Thoracic aorta (tissue), 2 donors: ENCODE results near the gene SDCBP2. TPM values are rescaled to one million over a fixed set of nuclear protein-coding genes. Genes with fewer than 3 reads are reported as not detected.

Source experiments
- ATAC-seq: fragments of 150-250 bp; one replicate; pipeline ENCODE4 v1.8.0; 2017; ENCODE audit warnings: low read depth; ENCODE audit not compliant: insufficient number of reproducible peaks, low FRiP score
- DNase-seq: peaks from one replicate; pipeline ENCODE4 v3.0.0-alpha.2; 2020; ENCODE audit warnings: low spot score
- H3K27ac ChIP-seq, 2 donors: fragments of 200-600 bp; sonication (generic); 1 replicate in 1 of 2; 2 replicates in 1 of 2; pipeline ENCODE4 v1.5.1; 2016; ENCODE audit warnings: mild to moderate bottlenecking in 2 of 2, moderate library complexity in 2 of 2
- H3K27me3 ChIP-seq: fragments of 200-600 bp; sonication (generic); replicated peaks from 2 replicates; pipeline ENCODE4 v1.6.0; 2016; ENCODE audit warnings: mild to moderate bottlenecking; ENCODE audit not compliant: insufficient read depth
- H3K36me3 ChIP-seq: fragments of 200-600 bp; sonication (generic); one replicate; pipeline ENCODE4 v1.5.1; 2016
- H3K4me1 ChIP-seq, 2 donors: fragments of 200-600 bp; sonication (generic); 1 replicate in 1 of 2; 2 replicates in 1 of 2; pipeline versions ENCODE4 v1.5.1 to v1.6.0; 2016; ENCODE audit warnings: low read depth in 2 of 2, mild to moderate bottlenecking in 1 of 2; ENCODE audit not compliant: control insufficient read depth in 1 of 2
- H3K4me3 ChIP-seq: fragments of 200-600 bp; sonication (generic); 2 replicates; pipeline ENCODE4 v1.5.1; 2016; ENCODE audit warnings: mild to moderate bottlenecking
- H3K9me3 ChIP-seq: fragments of 200-600 bp; sonication (generic); 2 replicates; pipeline ENCODE4 v1.5.1; 2016
- CTCF ChIP-seq: fragments of 200-600 bp; sonication (generic); IDR thresholded peaks from one replicate; pipeline ENCODE4 v1.5.1; 2019; ENCODE audit warnings: antibody characterized with exemption
- total RNA-seq, 2 donors: library from RNA; depleted of rRNA; stranded (reverse); fragments of >200 nt; gene quantifications; one replicate each; pipeline versions ENCODE4 v1.1.0 to v1.2.3, GENCODE V29; 2016

The SDCBP2 gene
- total RNA-seq, 2 donors from 2014 or later = 4.1 to 10.2 TPM

- Histone ChIP-seq H3K9me3 (no peaks in the 10 kb centered on the region), H3K4me3 (no peak overlapping the region), H3K27ac (no peak overlapping the region), H3K27me3 (no peaks in the 10 kb centered on the region), H3K4me1 (peaks cover 11 to 24% of the 10 kb centered on the region in 2 donors), H3K36me3 (peaks cover 3% of the 10 kb centered on the region)
- no peak for ATAC-seq
- no peak for TF ChIP-seq CTCF
- DNase-seq = no peak
Observed at GRCh38 chr20:1368448-1369199, 39.7 kb upstream of the SDCBP2 start.

GRCh38 chr20:1367479-1367878 lies 38.5 kb upstream of the SDCBP2 start:
- DNase-seq (no peak), ATAC-seq (no peak)
- Histone ChIP-seq H3K27ac (no peak overlapping the region), H3K4me1 (peaks cover 9 to 19% of the 10 kb centered on the region in 2 donors), H3K36me3 (peaks cover 3% of the 10 kb centered on the region), H3K9me3 (no peaks in the 10 kb centered on the region), H3K27me3 (no peaks in the 10 kb centered on the region), H3K4me3 (no peak overlapping the region)
- TF ChIP-seq CTCF = no peak

- DNase-seq (no peak), ATAC-seq (no peak)
- H3K36me3 ChIP-seq = no peaks in the 10 kb centered on the region
- H3K9me3 ChIP-seq = no peaks in the 10 kb centered on the region
- no peak overlapping the region for H3K27ac ChIP-seq
- H3K27me3 ChIP-seq = no peaks in the 10 kb centered on the region
- no peak for TF ChIP-seq CTCF
- H3K4me1 ChIP-seq = no peaks in the 10 kb centered on the region
- H3K4me3 ChIP-seq = no peak overlapping the region
Observed at GRCh38 chr20:1364106-1364505, 35.2 kb upstream of the SDCBP2 start.

- Histone ChIP-seq H3K36me3 (no peaks in the 10 kb centered on the region), H3K4me3 (no peak overlapping the region), H3K27ac (no peak overlapping the region), H3K9me3 (no peaks in the 10 kb centered on the region), H3K27me3 (no peaks in the 10 kb centered on the region), H3K4me1 (no peaks in the 10 kb centered on the region)
- DNase-seq (no peak), ATAC-seq (no peak)
- no peak for TF ChIP-seq CTCF
Observed at GRCh38 chr20:1363522-1363921, 34.6 kb upstream of the SDCBP2 start.

GRCh38 chr20:1362484-1362883 lies 33.5 kb upstream of the SDCBP2 start:
- TF ChIP-seq CTCF = no peak
- Histone ChIP-seq H3K9me3 (no peaks in the 10 kb centered on the region), H3K27me3 (no peaks in the 10 kb centered on the region), H3K4me1 (no peaks in the 10 kb centered on the region), H3K4me3 (no peak overlapping the region), H3K36me3 (no peaks in the 10 kb centered on the region), H3K27ac (no peak overlapping the region)
- ATAC-seq = no peak
- DNase-seq = no peak
